Measurements from ENCODE around the gene DVL1. TPM values are rescaled to one million over a fixed set of nuclear protein-coding genes. Genes with fewer than 3 reads are reported as not detected.

The DVL1 gene
- total RNA-seq, 1 donor from 2014 or later = 66.0 TPM

DNA sequence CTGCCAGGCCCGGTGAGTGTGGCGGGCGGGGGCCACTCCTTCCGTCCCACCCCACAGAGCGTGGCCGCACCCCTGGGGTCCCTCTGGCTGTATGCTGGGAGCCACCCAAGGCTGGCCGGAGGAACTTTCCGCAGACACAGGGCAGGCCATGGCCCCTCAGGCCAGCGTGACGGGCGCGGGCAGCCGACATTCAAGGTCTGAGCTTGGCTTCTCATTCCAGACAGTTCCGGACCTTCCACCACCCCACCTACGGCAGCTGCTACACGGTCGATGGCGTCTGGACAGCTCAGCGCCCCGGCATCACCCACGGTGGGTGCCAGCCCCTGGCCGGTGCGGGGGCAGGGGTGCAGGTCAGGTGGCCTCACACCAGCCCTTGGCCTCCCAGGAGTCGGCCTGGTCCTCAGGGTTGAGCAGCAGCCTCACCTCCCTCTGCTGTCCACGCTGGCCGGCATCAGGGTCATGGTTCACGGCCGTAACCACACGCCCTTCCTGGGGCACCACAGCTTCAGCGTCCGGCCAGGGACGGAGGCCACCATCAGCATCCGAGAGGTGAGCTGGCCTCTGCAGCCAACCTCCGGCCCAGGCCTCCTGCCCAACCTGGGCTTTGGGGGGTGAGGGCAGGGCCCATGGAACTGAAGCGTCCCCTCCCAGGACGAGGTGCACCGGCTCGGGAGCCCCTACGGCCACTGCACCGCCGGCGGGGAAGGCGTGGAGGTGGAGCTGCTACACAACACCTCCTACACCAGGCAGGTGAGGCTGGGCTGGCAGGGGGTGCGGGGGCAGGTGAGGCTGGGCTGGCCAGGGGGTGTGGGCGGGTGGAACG, 61.7 kb downstream of the DVL1 start:
- TF ChIP-seq, protein P1, sequence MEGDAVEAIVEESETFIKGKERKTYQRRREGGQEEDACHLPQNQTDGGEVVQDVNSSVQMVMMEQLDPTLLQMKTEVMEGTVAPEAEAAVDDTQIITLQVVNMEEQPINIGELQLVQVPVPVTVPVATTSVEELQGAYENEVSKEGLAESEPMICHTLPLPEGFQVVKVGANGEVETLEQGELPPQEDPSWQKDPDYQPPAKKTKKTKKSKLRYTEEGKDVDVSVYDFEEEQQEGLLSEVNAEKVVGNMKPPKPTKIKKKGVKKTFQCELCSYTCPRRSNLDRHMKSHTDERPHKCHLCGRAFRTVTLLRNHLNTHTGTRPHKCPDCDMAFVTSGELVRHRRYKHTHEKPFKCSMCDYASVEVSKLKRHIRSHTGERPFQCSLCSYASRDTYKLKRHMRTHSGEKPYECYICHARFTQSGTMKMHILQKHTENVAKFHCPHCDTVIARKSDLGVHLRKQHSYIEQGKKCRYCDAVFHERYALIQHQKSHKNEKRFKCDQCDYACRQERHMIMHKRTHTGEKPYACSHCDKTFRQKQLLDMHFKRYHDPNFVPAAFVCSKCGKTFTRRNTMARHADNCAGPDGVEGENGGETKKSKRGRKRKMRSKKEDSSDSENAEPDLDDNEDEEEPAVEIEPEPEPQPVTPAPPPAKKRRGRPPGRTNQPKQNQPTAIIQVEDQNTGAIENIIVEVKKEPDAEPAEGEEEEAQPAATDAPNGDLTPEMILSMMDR (IDR thresholded peaks at IDR 0.05) = no peak
- H3K27ac ChIP-seq = no peak overlapping the region
- no peak for ATAC-seq
- DNase-seq = no peak
- H3K9me3 ChIP-seq = no peaks in the 10 kb centered on the region
- H3K4me1 ChIP-seq = no peaks in the 10 kb centered on the region
- peaks cover 14% of the 10 kb centered on the region for H3K27me3 ChIP-seq
- no peak overlapping the region for H3K4me3 ChIP-seq
- H3K36me3 ChIP-seq = no peaks in the 10 kb centered on the region
- intact Hi-C loops (cut with DNase I) = loop anchor here (10.0 kb wide), 1 partner anchor 163 kb away; no protein-coding TSS in a partner anchor

DNA sequence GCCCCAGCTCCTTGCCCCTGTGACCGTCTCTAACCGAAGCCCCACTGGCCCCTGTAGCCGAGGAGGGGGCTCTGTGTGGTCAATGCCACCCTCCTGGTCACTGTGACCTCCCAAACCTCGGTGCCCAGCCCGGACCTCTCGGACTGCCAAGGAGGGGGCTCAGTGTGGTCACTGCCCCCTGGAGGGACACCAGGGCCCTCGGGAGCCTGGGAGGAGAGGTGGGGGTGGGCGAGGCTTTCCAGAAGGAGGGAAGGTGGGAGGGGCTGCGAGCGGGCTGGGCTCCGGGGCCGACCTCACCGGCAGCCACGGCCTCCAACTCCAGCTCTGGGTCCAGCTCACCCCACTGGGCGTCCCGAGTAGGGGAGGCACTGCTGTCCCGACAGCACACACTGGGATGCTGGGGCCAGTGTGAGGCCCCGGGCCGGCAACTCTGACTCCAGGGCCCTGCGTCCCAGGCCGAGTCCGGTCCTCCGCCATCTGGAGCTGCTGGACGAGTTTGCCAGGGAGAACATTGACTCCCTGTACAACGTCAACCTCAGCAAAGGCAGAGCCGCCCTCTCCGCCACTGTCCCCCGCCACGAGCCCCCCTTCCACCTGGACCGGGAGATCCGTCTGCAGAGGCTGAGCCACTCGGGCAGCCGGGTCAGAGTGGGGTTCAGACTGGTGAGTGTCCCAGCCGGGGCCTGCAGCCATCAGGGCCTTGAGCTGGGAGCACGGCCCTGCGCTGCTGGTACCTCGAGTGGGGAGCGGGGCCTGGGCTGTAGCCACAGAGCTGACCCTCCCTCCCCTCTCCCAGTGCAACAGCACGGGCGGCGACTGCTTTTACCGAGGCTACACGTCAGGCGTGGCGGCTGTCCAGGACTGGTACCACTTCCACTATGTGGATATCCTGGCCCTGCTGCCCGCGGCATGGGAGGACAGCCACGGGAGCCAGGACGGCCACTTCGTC, 62.6 kb downstream of the DVL1 start:
- H3K4me3 ChIP-seq = no peak overlapping the region
- TF ChIP-seq, protein P1 (IDR thresholded peaks at IDR 0.05) = no peak
- intact Hi-C loops (cut with DNase I) = loop anchor here (10.0 kb wide), 1 partner anchor 162 kb away; no protein-coding TSS in a partner anchor
- H3K36me3 ChIP-seq = no peaks in the 10 kb centered on the region
- ATAC-seq (no peak), DNase-seq (peak; percentile 66)
- no peaks in the 10 kb centered on the region for H3K4me1 ChIP-seq
- no peak overlapping the region for H3K27ac ChIP-seq
- H3K27me3 ChIP-seq = peaks cover 14% of the 10 kb centered on the region
- no peaks in the 10 kb centered on the region for H3K9me3 ChIP-seq

DNA sequence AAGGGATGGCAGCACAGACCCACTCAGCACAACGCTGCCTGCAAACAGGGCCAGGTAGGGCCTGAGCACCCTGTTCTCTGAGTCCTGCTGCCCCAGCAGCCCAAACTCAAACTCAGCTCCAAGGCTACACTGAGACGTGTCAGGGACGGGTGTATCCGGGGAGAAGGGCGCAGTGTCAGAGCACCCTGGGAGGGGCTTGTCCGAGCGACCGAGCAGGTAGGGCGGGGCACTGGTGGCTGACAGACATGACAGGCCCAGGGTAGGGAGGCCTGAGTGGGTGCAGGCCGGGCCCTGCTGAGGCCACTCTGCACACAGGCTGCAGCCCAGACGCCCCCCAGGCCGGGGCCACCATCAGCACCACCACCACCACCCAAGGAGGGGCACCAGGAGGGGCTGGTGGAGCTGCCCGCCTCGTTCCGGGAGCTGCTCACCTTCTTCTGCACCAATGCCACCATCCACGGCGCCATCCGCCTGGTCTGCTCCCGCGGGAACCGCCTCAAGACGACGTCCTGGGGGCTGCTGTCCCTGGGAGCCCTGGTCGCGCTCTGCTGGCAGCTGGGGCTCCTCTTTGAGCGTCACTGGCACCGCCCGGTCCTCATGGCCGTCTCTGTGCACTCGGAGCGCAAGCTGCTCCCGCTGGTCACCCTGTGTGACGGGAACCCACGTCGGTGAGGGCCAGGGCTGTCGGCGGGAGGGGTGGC, 63.5 kb downstream of the DVL1 start:
- Histone ChIP-seq H3K36me3 (no peaks in the 10 kb centered on the region), H3K27me3 (peaks cover 14% of the 10 kb centered on the region), H3K27ac (no peak overlapping the region), H3K9me3 (no peaks in the 10 kb centered on the region), H3K4me3 (no peak overlapping the region), H3K4me1 (no peaks in the 10 kb centered on the region)
- TF ChIP-seq, protein P1 (IDR thresholded peaks at IDR 0.05) = no peak
- intact Hi-C loops (cut with DNase I) = loop anchor here (10.0 kb wide), 1 partner anchor 161 kb away; no protein-coding TSS in a partner anchor
- ATAC-seq (no peak), DNase-seq (no peak)

Small RNA genes lying within 50 kb of the gene (microRNA-seq; reads per million reads assigned to microRNA genes)
- 0.66 reads per million for gene MIR6726 (ENCODE audit: borderline microRNAs expressed)
- not detected for gene MIR6727 (ENCODE audit: borderline microRNAs expressed)
- gene MIR6808 (ENCODE audit: borderline microRNAs expressed) = 0.50 reads per million

Other genes starting within 250 kb of the DVL1 start
- 9.7 TPM for gene C1orf159, start 233.3 kb downstream of the DVL1 start, total RNA-seq
- not detected for gene TTLL10, start 175.5 kb downstream of the DVL1 start, total RNA-seq
- gene TNFRSF18, start 142.8 kb downstream of the DVL1 start, total RNA-seq = 0.98 TPM
- gene TNFRSF4, start 135.3 kb downstream of the DVL1 start, total RNA-seq = 7.7 TPM
- gene SDF4, start 117.4 kb downstream of the DVL1 start, total RNA-seq = 132 TPM
- gene B3GALT6, start 117.2 kb downstream of the DVL1 start, total RNA-seq = 16.7 TPM
- gene C1QTNF12, start 102.7 kb downstream of the DVL1 start, total RNA-seq = 2.6 TPM
- 52.5 TPM for gene UBE2J2, start 75.6 kb downstream of the DVL1 start, total RNA-seq
- gene SCNN1D, start 69.0 kb downstream of the DVL1 start, total RNA-seq = 3.6 TPM
- gene ACAP3, start 41.5 kb downstream of the DVL1 start, total RNA-seq = 55.2 TPM
- gene PUSL1, start 40.8 kb downstream of the DVL1 start, total RNA-seq = 14.2 TPM
- gene INTS11, start 24.8 kb downstream of the DVL1 start, total RNA-seq = 81.9 TPM
- gene CPTP, start 24.6 kb downstream of the DVL1 start, total RNA-seq = 20.4 TPM
- 0.32 TPM for gene TAS1R3, start 18.1 kb downstream of the DVL1 start, total RNA-seq
- 66.3 TPM for gene MXRA8, start 9.1 kb upstream of the DVL1 start, total RNA-seq
- gene AURKAIP1, start 25.8 kb upstream of the DVL1 start, total RNA-seq = 92.1 TPM
- gene CCNL2, start 49.9 kb upstream of the DVL1 start, total RNA-seq = 165 TPM
- gene MRPL20, start 57.9 kb upstream of the DVL1 start, total RNA-seq = 80.7 TPM
- 21.5 TPM for gene ANKRD65, start 71.9 kb upstream of the DVL1 start, total RNA-seq
- gene VWA1, start 86.3 kb upstream of the DVL1 start, total RNA-seq = 87.4 TPM
- gene ATAD3C, start 100.3 kb upstream of the DVL1 start, total RNA-seq = 10.4 TPM
- 24.3 TPM for gene ATAD3B, start 122.3 kb upstream of the DVL1 start, total RNA-seq
- 21.9 TPM for gene ATAD3A, start 162.7 kb upstream of the DVL1 start, total RNA-seq
- gene TMEM240, start 191.2 kb upstream of the DVL1 start, total RNA-seq = 2.9 TPM
- gene SSU72, start 225.4 kb upstream of the DVL1 start, total RNA-seq = 125 TPM

Data from upper lobe of right lung (tissue), 1 donor.